Body of pancreas (tissue), 4 donors: ENCODE measurements around the gene TRAPPC12.

ENCODE experiments used
- POLR2A ChIP-seq, 3 donors: fragments of 450-650 bp; IDR thresholded peaks; one replicate each; pipeline ENCODE4 v1.6.1; 2016; ENCODE audit warnings: antibody characterized with exemption in 3 of 3, mild to moderate bottlenecking in 2 of 3
- TF ChIP-seq, protein P1 (sequence below), 7 experiments: fragments of 450-650 bp in 4 of 7; fragments of 200-600 bp in 3 of 7; sonication (generic) in 3 of 7; IDR thresholded peaks; one replicate each; pipeline ENCODE4 v1.5.1; 2016 to 2019; ENCODE audit warnings: antibody characterized with exemption in 7 of 7

DNA sequence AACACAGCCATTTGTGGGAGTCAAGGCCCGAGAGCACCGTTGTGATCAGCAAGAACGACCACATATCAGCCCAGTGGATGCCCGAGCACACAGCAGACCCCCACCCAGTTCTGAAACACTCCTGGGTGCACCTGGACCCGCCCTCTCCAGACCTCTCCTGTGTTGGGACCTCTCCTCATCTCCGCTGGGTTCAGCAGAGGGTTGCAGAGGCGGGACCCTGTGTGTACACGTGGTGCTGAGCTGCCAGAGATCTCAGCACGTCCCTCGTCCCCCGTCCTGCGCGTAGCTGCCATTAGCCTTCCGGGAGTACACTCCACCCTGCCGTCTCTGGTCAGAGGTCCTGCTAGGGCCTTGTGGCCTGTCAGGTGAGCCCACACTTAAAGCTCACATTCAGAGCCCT lies 88.2 kb downstream of the TRAPPC12 start:
- TF ChIP-seq, protein P1, sequence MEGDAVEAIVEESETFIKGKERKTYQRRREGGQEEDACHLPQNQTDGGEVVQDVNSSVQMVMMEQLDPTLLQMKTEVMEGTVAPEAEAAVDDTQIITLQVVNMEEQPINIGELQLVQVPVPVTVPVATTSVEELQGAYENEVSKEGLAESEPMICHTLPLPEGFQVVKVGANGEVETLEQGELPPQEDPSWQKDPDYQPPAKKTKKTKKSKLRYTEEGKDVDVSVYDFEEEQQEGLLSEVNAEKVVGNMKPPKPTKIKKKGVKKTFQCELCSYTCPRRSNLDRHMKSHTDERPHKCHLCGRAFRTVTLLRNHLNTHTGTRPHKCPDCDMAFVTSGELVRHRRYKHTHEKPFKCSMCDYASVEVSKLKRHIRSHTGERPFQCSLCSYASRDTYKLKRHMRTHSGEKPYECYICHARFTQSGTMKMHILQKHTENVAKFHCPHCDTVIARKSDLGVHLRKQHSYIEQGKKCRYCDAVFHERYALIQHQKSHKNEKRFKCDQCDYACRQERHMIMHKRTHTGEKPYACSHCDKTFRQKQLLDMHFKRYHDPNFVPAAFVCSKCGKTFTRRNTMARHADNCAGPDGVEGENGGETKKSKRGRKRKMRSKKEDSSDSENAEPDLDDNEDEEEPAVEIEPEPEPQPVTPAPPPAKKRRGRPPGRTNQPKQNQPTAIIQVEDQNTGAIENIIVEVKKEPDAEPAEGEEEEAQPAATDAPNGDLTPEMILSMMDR (IDR thresholded peaks at IDR 0.05): no peak
- no peak for TF ChIP-seq POLR2A (IDR thresholded peaks at IDR 0.05)
